SK-N-SH (cell line): ENCODE measurements around the gene CLEC4M. TPM values are rescaled to one million over a fixed set of nuclear protein-coding genes. Genes with fewer than 3 reads are reported as not detected.

Experiments used
- CTCF ChIA-PET: fragments of 300-600, 350-600 bp; formaldehyde crosslinking; extraction: SDS; loops from one replicate; lab custom pipeline; 2021; lab: Yijun Ruan, JAX
- POLR2A ChIA-PET: fragments of 350-600 bp; sonication (Branson Sonifier 250); formaldehyde crosslinking; extraction: SDS; loops from one replicate; lab custom pipeline; 2020; ENCODE audit warnings: antibody characterized with exemption, inconsistent platforms; lab: Yijun Ruan, JAX
- DNase-seq: peaks from one replicate; pipeline ENCODE4 v3.0.0; 2012
- H2AFZ ChIP-seq: fragments of 200-600 bp; sonication (generic); 2 replicates; pipeline ENCODE4 v1.8.1; 2016; ENCODE audit warnings: antibody characterized with exemption, mild to moderate bottlenecking, low read depth
- H3F3A ChIP-seq: fragments of 200-600 bp; sonication (generic); replicated peaks from 2 replicates; pipeline ENCODE3; 2016; ENCODE audit warnings: antibody characterized with exemption, mild to moderate bottlenecking; ENCODE audit not compliant: insufficient read depth
- H3K27ac ChIP-seq, 2 experiments: fragments of 200-500 bp in 1 of 2; fragments of 200-600 bp in 1 of 2; sonication (Bioruptor generic) in 1 of 2; sonication (generic), shearing (Covaris generic) in 1 of 2; 2 replicates each; pipeline versions ENCODE4 v1.5.1 to v1.6.1; 2014 to 2016; ENCODE audit warnings: low read depth in 2 of 2, inconsistent platforms in 1 of 2, low read length in 1 of 2, mild to moderate bottlenecking in 1 of 2, mixed read lengths in 1 of 2
- H3K27me3 ChIP-seq: fragments of 200-600 bp; sonication (generic), shearing (Covaris generic); 2 replicates; pipeline ENCODE4 v1.6.1; 2016; ENCODE audit warnings: mixed run types; ENCODE audit not compliant: insufficient read depth
- H3K36me3 ChIP-seq, 2 experiments: fragments of 200-500 bp in 1 of 2; fragments of 200-600 bp in 1 of 2; sonication (Bioruptor generic) in 1 of 2; sonication (generic) in 1 of 2; replicated peaks in 1 of 2; 2 replicates each; pipeline versions ENCODE3 to v1.5.1; 2014 to 2016; ENCODE audit warnings: low read length in 1 of 2, mild to moderate bottlenecking in 1 of 2; ENCODE audit not compliant: insufficient read depth in 2 of 2, control insufficient read depth in 1 of 2
- H3K4me1 ChIP-seq, 2 experiments: fragments of 200-500 bp in 1 of 2; fragments of 200-600 bp in 1 of 2; sonication (Bioruptor generic) in 1 of 2; sonication (generic), shearing (Covaris generic) in 1 of 2; 2 replicates each; pipeline versions ENCODE4 v1.5.1 to v1.6.1; 2014 to 2016; ENCODE audit warnings: low read depth in 1 of 2, low read length in 1 of 2, mixed run types in 1 of 2; ENCODE audit not compliant: insufficient read depth in 2 of 2, control insufficient read depth in 1 of 2
- H3K4me2 ChIP-seq: fragments of 200-600 bp; sonication (generic), shearing (Covaris generic); 2 replicates; pipeline ENCODE4 v1.6.1; 2017; ENCODE audit warnings: mixed run types
- H3K4me3 ChIP-seq, 2 experiments: fragments of 200-500 bp in 1 of 2; fragments of 200-600 bp in 1 of 2; sonication (Bioruptor generic) in 1 of 2; sonication (generic), shearing (Covaris generic) in 1 of 2; 2 replicates each; pipeline versions ENCODE4 v1.5.1 to v1.8.1; 2014 to 2016; ENCODE audit warnings: low read depth in 2 of 2, inconsistent platforms in 1 of 2, low read length in 1 of 2, mild to moderate bottlenecking in 1 of 2, mixed read lengths in 1 of 2, moderate library complexity in 1 of 2
- H3K79me2 ChIP-seq: fragments of 200-600 bp; sonication (generic); 2 replicates; pipeline ENCODE4 v1.8.1; 2017; ENCODE audit warnings: mild to moderate bottlenecking; ENCODE audit not compliant: insufficient read depth
- H3K9ac ChIP-seq: fragments of 200-600 bp; sonication (generic); 2 replicates; pipeline ENCODE4 v1.6.1; 2017; ENCODE audit warnings: mixed run types
- H3K9me2 ChIP-seq: fragments of 200-600 bp; sonication (generic); 2 replicates; pipeline ENCODE4 v1.6.1; 2017; ENCODE audit warnings: mixed run types
- H3K9me3 ChIP-seq: fragments of 200-600 bp; sonication (generic); 2 replicates; pipeline ENCODE4 v1.6.1; 2017; ENCODE audit warnings: mixed run types, mild to moderate bottlenecking, moderate library complexity
- H4K20me1 ChIP-seq: fragments of 200-600 bp; sonication (generic); 2 replicates; pipeline ENCODE4 v1.6.1; 2017; ENCODE audit warnings: mild to moderate bottlenecking, mixed run types; ENCODE audit not compliant: insufficient read depth
- CHD2 ChIP-seq: fragments of 150-350 bp; IDR thresholded peaks from 2 replicates; pipeline ENCODE4 v1.6.1; 2018; ENCODE audit warnings: low read length; ENCODE audit not compliant: partially characterized antibody
- EP300 ChIP-seq, 2 experiments: IDR thresholded peaks; 2 replicates each; pipeline versions ENCODE4 v1.4.0 to v1.6.1; 2012; ENCODE audit warnings: borderline replicate concordance in 1 of 2, low read depth in 1 of 2, low read length in 1 of 2
- FOSL2 ChIP-seq: IDR thresholded peaks from 2 replicates; pipeline ENCODE4 v1.4.0; 2012; ENCODE audit warnings: low read depth, mild to moderate bottlenecking, moderate library complexity, borderline replicate concordance
- FOXM1 ChIP-seq: IDR thresholded peaks from 2 replicates; pipeline ENCODE4 v1.4.0; 2012; ENCODE audit warnings: low read depth, mild to moderate bottlenecking
- GABPA ChIP-seq: IDR thresholded peaks from 2 replicates; pipeline ENCODE4 v1.4.0; 2012; ENCODE audit warnings: low read depth, mild to moderate bottlenecking
- JUND ChIP-seq: IDR thresholded peaks from 2 replicates; pipeline ENCODE4 v1.4.0; 2012
- NRF1 ChIP-seq: IDR thresholded peaks from 2 replicates; pipeline ENCODE4 v1.6.1; 2012; ENCODE audit warnings: low read depth, mild to moderate bottlenecking, low read length
- POLR2AphosphoS5 ChIP-seq: IDR thresholded peaks from 2 replicates; pipeline ENCODE4 v1.6.1; 2012; ENCODE audit warnings: low read depth, low read length
- RAD21 ChIP-seq: IDR thresholded peaks from 2 replicates; pipeline ENCODE4 v1.6.1; 2012; ENCODE audit warnings: mild to moderate bottlenecking, low read length
- RXRA ChIP-seq: IDR thresholded peaks from 2 replicates; pipeline ENCODE4 v1.4.0; 2012; ENCODE audit warnings: low read depth, mild to moderate bottlenecking, borderline replicate concordance
- SIN3A ChIP-seq: IDR thresholded peaks from 2 replicates; pipeline ENCODE4 v1.6.1; 2012; ENCODE audit warnings: low read depth, mild to moderate bottlenecking, low read length, moderate library complexity, borderline replicate concordance
- SMC3 ChIP-seq: IDR thresholded peaks from 2 replicates; pipeline ENCODE4 v1.6.1; 2012; ENCODE audit warnings: low read depth, low read length, improper control_type of control experiment
- TAF1 ChIP-seq: IDR thresholded peaks from 2 replicates; pipeline ENCODE4 v1.6.1; 2012; ENCODE audit warnings: low read depth, mild to moderate bottlenecking, low read length, moderate library complexity, borderline replicate concordance
- TCF12 ChIP-seq: IDR thresholded peaks from 2 replicates; pipeline ENCODE4 v1.4.0; 2012
- YY1 ChIP-seq: IDR thresholded peaks from 2 replicates; pipeline ENCODE4 v1.4.0; 2012; ENCODE audit warnings: low read depth, mild to moderate bottlenecking
- WGBS: methylation state at CpG from one replicate; pipeline ENCODE4 v1.1.6; 2017; ENCODE audit warnings: low lambda C conversion rate; 5-methylcytosine and 5-hydroxymethylcytosine counted together
- polyA plus RNA-seq, 3 experiments: library from polyadenylated mRNA; depleted of rRNA; stranded (reverse); fragments of >200 nt; gene quantifications; 2 replicates each; pipeline ENCODE4 v1.2.3, GENCODE V29; 2012
- TF ChIP-seq, protein P1 (sequence below): fragments of 150-350 bp; IDR thresholded peaks from 2 replicates; pipeline ENCODE4 v1.6.1; 2017; ENCODE audit warnings: antibody characterized with exemption, low read length, low read depth, borderline replicate concordance
- TF ChIP-seq, protein P2 (sequence below): IDR thresholded peaks from 2 replicates; pipeline ENCODE4 v1.4.0; 2012; ENCODE audit warnings: low read depth, borderline replicate concordance
- TF ChIP-seq, protein P3 (sequence below): fragments of 150-350 bp; IDR thresholded peaks from 2 replicates; pipeline ENCODE4 v1.6.1; 2016; ENCODE audit warnings: mild to moderate bottlenecking, low read depth, low read length
- TF ChIP-seq, protein P4 (sequence below): IDR thresholded peaks from 2 replicates; pipeline ENCODE4 v1.6.1; 2012; ENCODE audit warnings: mild to moderate bottlenecking, low read depth, low read length, moderate library complexity

The CLEC4M gene
- polyA plus RNA-seq, 1 of the 3 experiments (the other 2 are of a cell fraction), result not detected

DNA sequence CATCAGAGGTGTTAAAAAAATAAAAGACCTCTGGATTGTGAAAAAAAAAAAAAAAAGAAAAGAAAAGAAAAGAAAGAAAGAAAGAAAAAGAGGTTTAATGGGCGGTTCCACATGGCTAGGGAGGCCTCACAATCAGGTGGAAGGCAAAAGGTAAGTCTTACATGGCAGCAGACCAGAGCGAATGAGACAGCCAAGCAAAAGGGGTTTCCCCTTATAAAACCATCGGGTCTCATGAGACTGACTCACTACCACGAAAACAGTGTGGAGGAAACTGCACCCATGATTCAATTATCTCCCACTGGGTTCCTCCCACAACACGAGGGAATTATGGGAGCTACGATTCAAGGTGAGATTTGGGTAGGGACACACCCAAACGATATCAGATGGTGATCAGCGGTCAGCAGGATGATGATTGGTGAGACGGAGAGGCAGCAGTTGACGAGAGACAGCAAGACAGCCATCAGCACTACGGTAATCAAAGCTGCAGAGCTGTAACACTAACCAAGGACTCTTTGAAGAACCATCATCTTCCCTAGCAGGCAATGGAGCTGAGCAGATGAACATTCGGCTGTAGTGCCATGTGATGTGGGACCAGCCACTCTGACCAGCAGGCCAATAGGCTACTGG lies 11.8 kb upstream of the CLEC4M start:
- Histone ChIP-seq H3K9me3 (no peaks in the 10 kb centered on the region), H3K27me3 (peaks cover 17% of the 10 kb centered on the region), H4K20me1 (no peaks in the 10 kb centered on the region), H3K79me2 (no peaks in the 10 kb centered on the region), H3K4me2 (no peak overlapping the region), H3K4me1 (no peaks in the 10 kb centered on the region), H3K27ac (no peak overlapping the region), H2AFZ (no peak overlapping the region), H3K9ac (no peak overlapping the region), H3F3A (no peaks in the 10 kb centered on the region), H3K9me2 (peaks cover 3% of the 10 kb centered on the region; the same call in 1 of the 2 replicates), H3K4me3 (no peak overlapping the region), H3K36me3 (no peaks in the 10 kb centered on the region)
- 15% methylated on average over 11 of the region's 12 CpGs for WGBS
- no peak for DNase-seq
- POLR2A ChIA-PET, result no interaction called here
- no peak for TF ChIP-seq NRF1
- no peak for TF ChIP-seq SIN3A
- no peak for TF ChIP-seq RAD21
- no peak for TF ChIP-seq POLR2AphosphoS5
- TF ChIP-seq CHD2, result no peak
- TF ChIP-seq SMC3, result no peak
- TF ChIP-seq, protein P1, sequence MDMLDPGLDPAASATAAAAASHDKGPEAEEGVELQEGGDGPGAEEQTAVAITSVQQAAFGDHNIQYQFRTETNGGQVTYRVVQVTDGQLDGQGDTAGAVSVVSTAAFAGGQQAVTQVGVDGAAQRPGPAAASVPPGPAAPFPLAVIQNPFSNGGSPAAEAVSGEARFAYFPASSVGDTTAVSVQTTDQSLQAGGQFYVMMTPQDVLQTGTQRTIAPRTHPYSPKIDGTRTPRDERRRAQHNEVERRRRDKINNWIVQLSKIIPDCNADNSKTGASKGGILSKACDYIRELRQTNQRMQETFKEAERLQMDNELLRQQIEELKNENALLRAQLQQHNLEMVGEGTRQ, result no peak
- TF ChIP-seq GABPA, result no peak
- no peak for TF ChIP-seq YY1
- no peak for TF ChIP-seq JUND
- TF ChIP-seq, protein P2, sequence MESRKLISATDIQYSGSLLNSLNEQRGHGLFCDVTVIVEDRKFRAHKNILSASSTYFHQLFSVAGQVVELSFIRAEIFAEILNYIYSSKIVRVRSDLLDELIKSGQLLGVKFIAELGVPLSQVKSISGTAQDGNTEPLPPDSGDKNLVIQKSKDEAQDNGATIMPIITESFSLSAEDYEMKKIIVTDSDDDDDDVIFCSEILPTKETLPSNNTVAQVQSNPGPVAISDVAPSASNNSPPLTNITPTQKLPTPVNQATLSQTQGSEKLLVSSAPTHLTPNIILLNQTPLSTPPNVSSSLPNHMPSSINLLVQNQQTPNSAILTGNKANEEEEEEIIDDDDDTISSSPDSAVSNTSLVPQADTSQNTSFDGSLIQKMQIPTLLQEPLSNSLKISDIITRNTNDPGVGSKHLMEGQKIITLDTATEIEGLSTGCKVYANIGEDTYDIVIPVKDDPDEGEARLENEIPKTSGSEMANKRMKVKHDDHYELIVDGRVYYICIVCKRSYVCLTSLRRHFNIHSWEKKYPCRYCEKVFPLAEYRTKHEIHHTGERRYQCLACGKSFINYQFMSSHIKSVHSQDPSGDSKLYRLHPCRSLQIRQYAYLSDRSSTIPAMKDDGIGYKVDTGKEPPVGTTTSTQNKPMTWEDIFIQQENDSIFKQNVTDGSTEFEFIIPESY, result no peak
- TF ChIP-seq TAF1, result no peak
- TF ChIP-seq EP300 (IDR thresholded peaks at IDR 0.05; ENCODE audit: borderline replicate concordance in 1 of 2, low read depth in 1 of 2, low read length in 1 of 2), result no peak
- no peak for TF ChIP-seq FOSL2
- TF ChIP-seq, protein P3, sequence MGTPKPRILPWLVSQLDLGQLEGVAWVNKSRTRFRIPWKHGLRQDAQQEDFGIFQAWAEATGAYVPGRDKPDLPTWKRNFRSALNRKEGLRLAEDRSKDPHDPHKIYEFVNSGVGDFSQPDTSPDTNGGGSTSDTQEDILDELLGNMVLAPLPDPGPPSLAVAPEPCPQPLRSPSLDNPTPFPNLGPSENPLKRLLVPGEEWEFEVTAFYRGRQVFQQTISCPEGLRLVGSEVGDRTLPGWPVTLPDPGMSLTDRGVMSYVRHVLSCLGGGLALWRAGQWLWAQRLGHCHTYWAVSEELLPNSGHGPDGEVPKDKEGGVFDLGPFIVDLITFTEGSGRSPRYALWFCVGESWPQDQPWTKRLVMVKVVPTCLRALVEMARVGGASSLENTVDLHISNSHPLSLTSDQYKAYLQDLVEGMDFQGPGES, result no peak
- TF ChIP-seq RXRA, result no peak
- TF ChIP-seq, protein P4, sequence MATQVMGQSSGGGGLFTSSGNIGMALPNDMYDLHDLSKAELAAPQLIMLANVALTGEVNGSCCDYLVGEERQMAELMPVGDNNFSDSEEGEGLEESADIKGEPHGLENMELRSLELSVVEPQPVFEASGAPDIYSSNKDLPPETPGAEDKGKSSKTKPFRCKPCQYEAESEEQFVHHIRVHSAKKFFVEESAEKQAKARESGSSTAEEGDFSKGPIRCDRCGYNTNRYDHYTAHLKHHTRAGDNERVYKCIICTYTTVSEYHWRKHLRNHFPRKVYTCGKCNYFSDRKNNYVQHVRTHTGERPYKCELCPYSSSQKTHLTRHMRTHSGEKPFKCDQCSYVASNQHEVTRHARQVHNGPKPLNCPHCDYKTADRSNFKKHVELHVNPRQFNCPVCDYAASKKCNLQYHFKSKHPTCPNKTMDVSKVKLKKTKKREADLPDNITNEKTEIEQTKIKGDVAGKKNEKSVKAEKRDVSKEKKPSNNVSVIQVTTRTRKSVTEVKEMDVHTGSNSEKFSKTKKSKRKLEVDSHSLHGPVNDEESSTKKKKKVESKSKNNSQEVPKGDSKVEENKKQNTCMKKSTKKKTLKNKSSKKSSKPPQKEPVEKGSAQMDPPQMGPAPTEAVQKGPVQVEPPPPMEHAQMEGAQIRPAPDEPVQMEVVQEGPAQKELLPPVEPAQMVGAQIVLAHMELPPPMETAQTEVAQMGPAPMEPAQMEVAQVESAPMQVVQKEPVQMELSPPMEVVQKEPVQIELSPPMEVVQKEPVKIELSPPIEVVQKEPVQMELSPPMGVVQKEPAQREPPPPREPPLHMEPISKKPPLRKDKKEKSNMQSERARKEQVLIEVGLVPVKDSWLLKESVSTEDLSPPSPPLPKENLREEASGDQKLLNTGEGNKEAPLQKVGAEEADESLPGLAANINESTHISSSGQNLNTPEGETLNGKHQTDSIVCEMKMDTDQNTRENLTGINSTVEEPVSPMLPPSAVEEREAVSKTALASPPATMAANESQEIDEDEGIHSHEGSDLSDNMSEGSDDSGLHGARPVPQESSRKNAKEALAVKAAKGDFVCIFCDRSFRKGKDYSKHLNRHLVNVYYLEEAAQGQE, result no peak
- TF ChIP-seq TCF12, result no peak
- no peak for TF ChIP-seq FOXM1
- CTCF ChIA-PET, result interaction anchor here (1.1 kb wide), 1 partner anchor 9 kb away, joined by 3 read pairs; no protein-coding TSS in a partner anchor
